Adrenal gland (tissue), 5 donors: Measurements from ENCODE around the gene ZNF827.

Experiments
- POLR2A ChIP-seq, 2 donors: fragments of 450-650 bp; IDR thresholded peaks; one replicate each; pipeline ENCODE4 v1.6.1; 2017; ENCODE audit warnings: antibody characterized with exemption in 2 of 2, mild to moderate bottlenecking in 2 of 2, moderate library complexity in 1 of 2
- TF ChIP-seq, protein P1 (sequence below), 6 experiments: fragments of 450-650 bp in 4 of 6; fragments of 200-600 bp in 2 of 6; sonication (generic) in 1 of 6; IDR thresholded peaks; 1 replicate in 5 of 6; 2 replicates in 1 of 6; pipeline versions ENCODE4 v1.5.1 to v1.8.0; 2016 to 2021; ENCODE audit warnings: antibody characterized with exemption in 6 of 6, mild to moderate bottlenecking in 2 of 6, moderate library complexity in 1 of 6
- donor health status: DM: no; HTN: no; CAD: no.

DNA sequence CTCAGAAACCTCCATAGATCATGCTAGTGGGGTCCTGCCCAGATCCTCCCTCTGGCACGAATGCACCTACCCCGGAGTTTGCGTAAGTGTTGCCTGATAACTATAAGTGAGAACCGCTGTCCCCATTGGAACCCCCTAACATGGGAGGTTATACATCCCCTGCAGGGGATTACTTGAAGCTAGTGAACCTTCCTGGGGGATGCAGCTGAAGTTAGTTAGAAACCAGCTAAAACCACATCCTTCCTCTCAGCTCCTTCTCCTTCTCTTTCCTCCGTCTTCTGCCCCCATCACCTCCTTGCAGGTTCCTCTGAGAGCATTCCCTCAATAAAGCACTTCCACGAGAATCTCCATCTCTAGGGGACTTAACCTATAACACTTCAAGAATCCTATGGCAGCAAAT lies 95.0 kb downstream of the ZNF827 start:
- TF ChIP-seq, protein P1, sequence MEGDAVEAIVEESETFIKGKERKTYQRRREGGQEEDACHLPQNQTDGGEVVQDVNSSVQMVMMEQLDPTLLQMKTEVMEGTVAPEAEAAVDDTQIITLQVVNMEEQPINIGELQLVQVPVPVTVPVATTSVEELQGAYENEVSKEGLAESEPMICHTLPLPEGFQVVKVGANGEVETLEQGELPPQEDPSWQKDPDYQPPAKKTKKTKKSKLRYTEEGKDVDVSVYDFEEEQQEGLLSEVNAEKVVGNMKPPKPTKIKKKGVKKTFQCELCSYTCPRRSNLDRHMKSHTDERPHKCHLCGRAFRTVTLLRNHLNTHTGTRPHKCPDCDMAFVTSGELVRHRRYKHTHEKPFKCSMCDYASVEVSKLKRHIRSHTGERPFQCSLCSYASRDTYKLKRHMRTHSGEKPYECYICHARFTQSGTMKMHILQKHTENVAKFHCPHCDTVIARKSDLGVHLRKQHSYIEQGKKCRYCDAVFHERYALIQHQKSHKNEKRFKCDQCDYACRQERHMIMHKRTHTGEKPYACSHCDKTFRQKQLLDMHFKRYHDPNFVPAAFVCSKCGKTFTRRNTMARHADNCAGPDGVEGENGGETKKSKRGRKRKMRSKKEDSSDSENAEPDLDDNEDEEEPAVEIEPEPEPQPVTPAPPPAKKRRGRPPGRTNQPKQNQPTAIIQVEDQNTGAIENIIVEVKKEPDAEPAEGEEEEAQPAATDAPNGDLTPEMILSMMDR (IDR thresholded peaks at IDR 0.05), result no peak
- no peak for TF ChIP-seq POLR2A (IDR thresholded peaks at IDR 0.05)
